ENCODE results near the gene HTR3D. TPM values are rescaled to one million over a fixed set of nuclear protein-coding genes. Genes with fewer than 3 reads are reported as not detected.

The HTR3D gene
- total and polyA plus RNA-seq, 2 of the 13 experiments (the other 11 are each of a cell fraction or from before 2014, with no cell fraction given): not detected

DNA sequence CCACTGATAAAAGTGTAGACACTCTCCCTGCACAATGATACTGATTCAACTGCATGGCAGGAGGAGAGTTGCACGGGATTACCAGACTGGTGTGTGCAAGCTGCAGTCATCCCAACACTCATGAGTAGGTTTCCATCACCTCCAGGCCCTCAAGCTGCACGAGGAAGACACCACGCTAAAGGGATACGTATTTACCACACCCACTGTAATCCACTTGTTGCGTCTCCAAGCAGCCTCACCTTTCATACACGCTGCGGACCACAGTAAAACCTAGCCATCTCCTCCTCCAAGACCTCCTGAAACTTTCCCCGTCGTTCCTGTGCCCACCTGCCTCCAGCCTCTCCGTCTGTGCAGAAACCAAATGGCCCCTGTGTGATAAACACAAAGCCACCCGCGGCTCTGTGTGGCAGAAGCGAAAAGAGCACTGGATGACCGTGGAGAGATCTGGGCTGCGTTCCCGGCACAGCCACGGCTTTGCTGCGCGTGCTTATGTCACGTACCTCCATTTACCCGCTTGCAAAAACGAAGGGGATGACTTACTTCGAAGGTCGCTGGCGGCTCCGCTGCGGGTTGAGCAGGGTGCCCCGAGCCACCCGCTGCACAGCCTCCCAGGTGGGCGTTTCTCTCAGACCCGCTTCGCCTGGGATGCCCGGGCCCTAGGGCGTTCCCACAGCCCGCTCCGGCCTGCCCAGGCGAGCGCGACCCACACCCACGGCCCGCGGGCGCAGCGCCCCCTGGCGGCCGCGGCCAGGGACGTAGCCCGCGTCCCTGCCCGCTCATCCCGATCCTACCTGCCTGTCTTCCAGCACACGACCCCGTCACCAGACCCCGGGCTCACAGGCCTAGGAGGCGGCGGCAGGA lies 14.5 kb upstream of the HTR3D start (continued):
- TF ChIP-seq, protein P1, sequence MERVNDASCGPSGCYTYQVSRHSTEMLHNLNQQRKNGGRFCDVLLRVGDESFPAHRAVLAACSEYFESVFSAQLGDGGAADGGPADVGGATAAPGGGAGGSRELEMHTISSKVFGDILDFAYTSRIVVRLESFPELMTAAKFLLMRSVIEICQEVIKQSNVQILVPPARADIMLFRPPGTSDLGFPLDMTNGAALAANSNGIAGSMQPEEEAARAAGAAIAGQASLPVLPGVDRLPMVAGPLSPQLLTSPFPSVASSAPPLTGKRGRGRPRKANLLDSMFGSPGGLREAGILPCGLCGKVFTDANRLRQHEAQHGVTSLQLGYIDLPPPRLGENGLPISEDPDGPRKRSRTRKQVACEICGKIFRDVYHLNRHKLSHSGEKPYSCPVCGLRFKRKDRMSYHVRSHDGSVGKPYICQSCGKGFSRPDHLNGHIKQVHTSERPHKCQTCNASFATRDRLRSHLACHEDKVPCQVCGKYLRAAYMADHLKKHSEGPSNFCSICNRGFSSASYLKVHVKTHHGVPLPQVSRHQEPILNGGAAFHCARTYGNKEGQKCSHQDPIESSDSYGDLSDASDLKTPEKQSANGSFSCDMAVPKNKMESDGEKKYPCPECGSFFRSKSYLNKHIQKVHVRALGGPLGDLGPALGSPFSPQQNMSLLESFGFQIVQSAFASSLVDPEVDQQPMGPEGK (CRISPR knock-in tag; IDR thresholded peaks at IDR 0.05): no peak
- TF ChIP-seq ZNF672 (CRISPR knock-in tag; IDR thresholded peaks at IDR 0.05) (no peak), ZNF350 (CRISPR knock-in tag; IDR thresholded peaks at IDR 0.05; ENCODE audit: borderline replicate concordance, low read depth) (no peak), THRA (CRISPR knock-in tag; IDR thresholded peaks at IDR 0.05; ENCODE audit: borderline replicate concordance) (no peak), ZFP90 (CRISPR knock-in tag; IDR thresholded peaks at IDR 0.05; ENCODE audit: borderline replicate concordance) (no peak), ZNF558 (CRISPR knock-in tag; IDR thresholded peaks at IDR 0.05; ENCODE audit: borderline replicate concordance) (no peak), ATAD3A (CRISPR knock-in tag; IDR thresholded peaks at IDR 0.05) (no peak), IKZF4 (CRISPR knock-in tag; IDR thresholded peaks at IDR 0.05; ENCODE audit: borderline replicate concordance, low read depth, not compliant biosample characterization) (no peak), ZNF552 (CRISPR knock-in tag; IDR thresholded peaks at IDR 0.05; ENCODE audit: borderline replicate concordance) (no peak), CENPBD1 (CRISPR knock-in tag; IDR thresholded peaks at IDR 0.05; ENCODE audit: borderline replicate concordance, low read depth) (no peak), ZNF879 (CRISPR knock-in tag; IDR thresholded peaks at IDR 0.05) (no peak), ZBTB34 (CRISPR knock-in tag; IDR thresholded peaks at IDR 0.05) (no peak), ZNF17 (CRISPR knock-in tag; IDR thresholded peaks at IDR 0.05) (no peak), NFKBIZ (CRISPR knock-in tag; IDR thresholded peaks at IDR 0.05) (0 out of 2 replicates have a peak, but pooled peaks have one; percentile 10), ZBTB21 (CRISPR knock-in tag; IDR thresholded peaks at IDR 0.05) (no peak)
- TF ChIP-seq, protein P2, sequence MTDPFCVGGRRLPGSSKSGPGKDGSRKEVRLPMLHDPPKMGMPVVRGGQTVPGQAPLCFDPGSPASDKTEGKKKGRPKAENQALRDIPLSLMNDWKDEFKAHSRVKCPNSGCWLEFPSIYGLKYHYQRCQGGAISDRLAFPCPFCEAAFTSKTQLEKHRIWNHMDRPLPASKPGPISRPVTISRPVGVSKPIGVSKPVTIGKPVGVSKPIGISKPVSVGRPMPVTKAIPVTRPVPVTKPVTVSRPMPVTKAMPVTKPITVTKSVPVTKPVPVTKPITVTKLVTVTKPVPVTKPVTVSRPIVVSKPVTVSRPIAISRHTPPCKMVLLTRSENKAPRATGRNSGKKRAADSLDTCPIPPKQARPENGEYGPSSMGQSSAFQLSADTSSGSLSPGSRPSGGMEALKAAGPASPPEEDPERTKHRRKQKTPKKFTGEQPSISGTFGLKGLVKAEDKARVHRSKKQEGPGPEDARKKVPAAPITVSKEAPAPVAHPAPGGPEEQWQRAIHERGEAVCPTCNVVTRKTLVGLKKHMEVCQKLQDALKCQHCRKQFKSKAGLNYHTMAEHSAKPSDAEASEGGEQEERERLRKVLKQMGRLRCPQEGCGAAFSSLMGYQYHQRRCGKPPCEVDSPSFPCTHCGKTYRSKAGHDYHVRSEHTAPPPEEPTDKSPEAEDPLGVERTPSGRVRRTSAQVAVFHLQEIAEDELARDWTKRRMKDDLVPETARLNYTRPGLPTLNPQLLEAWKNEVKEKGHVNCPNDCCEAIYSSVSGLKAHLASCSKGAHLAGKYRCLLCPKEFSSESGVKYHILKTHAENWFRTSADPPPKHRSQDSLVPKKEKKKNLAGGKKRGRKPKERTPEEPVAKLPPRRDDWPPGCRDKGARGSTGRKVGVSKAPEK (CRISPR knock-in tag; IDR thresholded peaks at IDR 0.05; ENCODE audit: borderline replicate concordance): no peak
- TF ChIP-seq, protein P3, sequence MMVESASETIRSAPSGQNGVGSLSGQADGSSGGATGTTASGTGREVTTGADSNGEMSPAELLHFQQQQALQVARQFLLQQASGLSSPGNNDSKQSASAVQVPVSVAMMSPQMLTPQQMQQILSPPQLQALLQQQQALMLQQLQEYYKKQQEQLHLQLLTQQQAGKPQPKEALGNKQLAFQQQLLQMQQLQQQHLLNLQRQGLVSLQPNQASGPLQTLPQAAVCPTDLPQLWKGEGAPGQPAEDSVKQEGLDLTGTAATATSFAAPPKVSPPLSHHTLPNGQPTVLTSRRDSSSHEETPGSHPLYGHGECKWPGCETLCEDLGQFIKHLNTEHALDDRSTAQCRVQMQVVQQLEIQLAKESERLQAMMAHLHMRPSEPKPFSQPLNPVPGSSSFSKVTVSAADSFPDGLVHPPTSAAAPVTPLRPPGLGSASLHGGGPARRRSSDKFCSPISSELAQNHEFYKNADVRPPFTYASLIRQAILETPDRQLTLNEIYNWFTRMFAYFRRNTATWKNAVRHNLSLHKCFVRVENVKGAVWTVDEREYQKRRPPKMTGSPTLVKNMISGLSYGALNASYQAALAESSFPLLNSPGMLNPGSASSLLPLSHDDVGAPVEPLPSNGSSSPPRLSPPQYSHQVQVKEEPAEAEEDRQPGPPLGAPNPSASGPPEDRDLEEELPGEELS (CRISPR knock-in tag; IDR thresholded peaks at IDR 0.05): no peak

Measured in HepG2 (cell line).